Mesendoderm (in vitro differentiated cells): Measurements from ENCODE around the gene GPR39.

Source experiments
- DNase-seq: peaks from one replicate; pipeline ENCODE4 v3.0.0; 2013
- H2AK5ac ChIP-seq: 2 replicates; pipeline ENCODE4 v1.6.1; 2013; ENCODE audit warnings: low read length, inconsistent platforms
- H2BK120ac ChIP-seq: 2 replicates; pipeline ENCODE4 v1.6.1; 2013; ENCODE audit warnings: low read depth, mild to moderate bottlenecking, low read length, moderate library complexity, mixed read lengths
- H2BK15ac ChIP-seq: replicated peaks from 2 replicates; pipeline ENCODE4 v1.6.1; 2013; ENCODE audit warnings: low read depth, mild to moderate bottlenecking, moderate library complexity
- H2BK5ac ChIP-seq: 2 replicates; pipeline ENCODE4 v1.6.1; 2013; ENCODE audit warnings: low read length, inconsistent platforms
- H3K18ac ChIP-seq: 2 replicates; pipeline ENCODE4 v1.6.1; 2013; ENCODE audit warnings: mild to moderate bottlenecking, low read length, mixed read lengths
- H3K23ac ChIP-seq: one replicate; pipeline ENCODE4 v1.6.1; 2013; ENCODE audit warnings: low read length
- H3K27ac ChIP-seq: 2 replicates; pipeline ENCODE4 v1.5.1; 2013; ENCODE audit warnings: low read depth, mild to moderate bottlenecking, inconsistent platforms, low read length, moderate library complexity
- H3K27me3 ChIP-seq: 2 replicates; pipeline ENCODE4 v1.6.1; 2013; ENCODE audit warnings: low read length, control low read depth, mild to moderate bottlenecking, inconsistent platforms; ENCODE audit not compliant: insufficient read depth, poor library complexity
- H3K36me3 ChIP-seq: 2 replicates; pipeline ENCODE4 v1.6.1; 2013; ENCODE audit warnings: low read length, inconsistent platforms; ENCODE audit not compliant: control insufficient read depth, insufficient read depth
- H3K4ac ChIP-seq: one replicate; pipeline ENCODE4 v1.6.1; 2013; ENCODE audit warnings: low read depth, mild to moderate bottlenecking, low read length, moderate library complexity
- H3K4me1 ChIP-seq: 2 replicates; pipeline ENCODE4 v1.6.1; 2013; ENCODE audit warnings: low read depth, low read length, inconsistent platforms; ENCODE audit not compliant: control insufficient read depth
- H3K4me2 ChIP-seq: 2 replicates; pipeline ENCODE4 v1.6.1; 2013; ENCODE audit warnings: low read length
- H3K4me3 ChIP-seq: 2 replicates; pipeline ENCODE4 v1.5.1; 2013; ENCODE audit warnings: mild to moderate bottlenecking, low read length
- H3K56ac ChIP-seq: one replicate; pipeline ENCODE4 v1.6.1; 2013; ENCODE audit warnings: low read length
- H3K79me1 ChIP-seq: 2 replicates; pipeline ENCODE4 v1.6.1; 2013; ENCODE audit warnings: low read length, inconsistent platforms
- H3K79me2 ChIP-seq: 2 replicates; pipeline ENCODE4 v1.6.1; 2013; ENCODE audit warnings: mild to moderate bottlenecking, low read length; ENCODE audit not compliant: control insufficient read depth, insufficient read depth
- H3K9ac ChIP-seq: 2 replicates; pipeline ENCODE4 v1.6.1; 2013; ENCODE audit warnings: low read length, inconsistent platforms
- H4K5ac ChIP-seq: one replicate; pipeline ENCODE4 v1.6.1; 2013; ENCODE audit warnings: low read length
- H4K8ac ChIP-seq: one replicate; pipeline ENCODE4 v1.6.1; 2013; ENCODE audit warnings: low read depth, mild to moderate bottlenecking, control low read depth, low read length, moderate library complexity
- WGBS: extraction: QIAGEN DNeasy Blood & Tissue Kit; methylation state at CpG from one replicate; pipeline ENCODE4 v1.1.7; 2013; ENCODE audit warnings: low lambda C conversion rate, missing lambda C conversion rate; ENCODE audit not compliant: insufficient coverage; ENCODE audit errors: extremely low coverage; 5-methylcytosine and 5-hydroxymethylcytosine counted together

GPR39 gene

GRCh38 chr2:132668189-132668823 is 251.7 kb downstream of the GPR39 start:
- H2BK15ac ChIP-seq, result no peak overlapping the region
- H3K56ac ChIP-seq, result peak overlapping the region; percentile 74
- peak; percentile 70 for DNase-seq
- H2BK5ac ChIP-seq, result no peak overlapping the region
- H3K4me2 ChIP-seq, result peak overlapping the region; percentile 90
- H3K18ac ChIP-seq, result peak overlapping the region; percentile 19
- no peak overlapping the region for H3K4me3 ChIP-seq
- no peak overlapping the region for H3K23ac ChIP-seq
- H3K79me2 ChIP-seq, result no peaks in the 10 kb centered on the region
- H3K4me1 ChIP-seq, result peaks cover 11% of the 10 kb centered on the region
- no peak overlapping the region for H4K8ac ChIP-seq
- no peak overlapping the region for H2AK5ac ChIP-seq
- no peak overlapping the region for H2BK120ac ChIP-seq
- H4K5ac ChIP-seq, result no peak overlapping the region
- no peaks in the 10 kb centered on the region for H3K79me1 ChIP-seq
- no peaks in the 10 kb centered on the region for H3K27me3 ChIP-seq
- H3K36me3 ChIP-seq, result no peaks in the 10 kb centered on the region
- no peak overlapping the region for H3K4ac ChIP-seq
- H3K9ac ChIP-seq, result peak overlapping the region; percentile 29
- no peak overlapping the region for H3K27ac ChIP-seq
- WGBS, result no CpG with 5 or more reads among the region's 25 CpGs

- Histone ChIP-seq H3K56ac (peak overlapping the region; percentile 84), H3K18ac (peak overlapping the region; percentile 19), H3K4ac (no peak overlapping the region), H2BK15ac (no peak overlapping the region), H4K8ac (no peak overlapping the region), H4K5ac (no peak overlapping the region), H3K36me3 (no peaks in the 10 kb centered on the region), H3K4me3 (peak overlapping the region; percentile 40), H3K79me2 (no peaks in the 10 kb centered on the region), H2AK5ac (no peak overlapping the region), H3K27me3 (no peaks in the 10 kb centered on the region), H3K79me1 (no peaks in the 10 kb centered on the region), H2BK120ac (no peak overlapping the region), H3K27ac (no peak overlapping the region), H3K9ac (peak overlapping the region; percentile 65), H3K23ac (peak overlapping the region; percentile 92), H2BK5ac (no peak overlapping the region), H3K4me1 (peaks cover 11% of the 10 kb centered on the region), H3K4me2 (peak overlapping the region; percentile 90)
- WGBS, result no CpG with 5 or more reads among the region's 80 CpGs
- peak; percentile 57 for DNase-seq
Measured at GRCh38 chr2:132668987-132669907, 252.6 kb downstream of the GPR39 start.

GRCh38 chr2:132669908-132670495 is 253.4 kb downstream of the GPR39 start, which contains the start of gene LYPD1:
Gene LYPD1, minus strand, starts transcription at chr2:132670205. Its CDS starts 273 bp downstream, at chr2:132669932.
- Histone ChIP-seq H3K4me3 (peak within 1 kb of the TSS; percentile 40), H4K8ac (no peak within 1 kb of the TSS), H2BK5ac (no peak within 1 kb of the TSS), H3K27me3 (no peaks in the 10 kb centered on the region), H3K4ac (no peak within 1 kb of the TSS), H3K4me1 (peaks cover 11% of the 10 kb centered on the region), H3K18ac (peak within 1 kb of the TSS; percentile 19), H4K5ac (no peak within 1 kb of the TSS), H3K27ac (peak within 1 kb of the TSS; percentile 33), H3K56ac (peak within 1 kb of the TSS; percentile 84), H3K79me2 (no peaks in the 10 kb centered on the region), H3K23ac (peak within 1 kb of the TSS; percentile 92), H2AK5ac (no peak within 1 kb of the TSS), H3K36me3 (no peaks in the 10 kb centered on the region), H3K4me2 (peak within 1 kb of the TSS; percentile 90), H2BK120ac (no peak within 1 kb of the TSS), H3K9ac (peak within 1 kb of the TSS; percentile 65), H2BK15ac (no peak within 1 kb of the TSS), H3K79me1 (no peaks in the 10 kb centered on the region)
- DNase-seq, result peak; percentile 76
- no CpG with 5 or more reads among the region's 59 CpGs for WGBS

- no CpG with 5 or more reads among the region's 44 CpGs for WGBS
- Histone ChIP-seq H3K27ac (peak overlapping the region; percentile 33), H4K5ac (no peak overlapping the region), H3K79me1 (no peaks in the 10 kb centered on the region), H3K4me3 (peak overlapping the region; percentile 8), H3K36me3 (no peaks in the 10 kb centered on the region), H3K23ac (peak overlapping the region; percentile 66), H3K18ac (peak overlapping the region; percentile 8), H4K8ac (no peak overlapping the region), H2BK15ac (no peak overlapping the region), H2BK5ac (no peak overlapping the region), H3K4ac (no peak overlapping the region), H3K56ac (peak overlapping the region; percentile 59), H2AK5ac (no peak overlapping the region), H3K9ac (peak overlapping the region; percentile 20), H3K4me2 (peak overlapping the region; percentile 82), H3K79me2 (no peaks in the 10 kb centered on the region), H3K27me3 (no peaks in the 10 kb centered on the region), H3K4me1 (peaks cover 11% of the 10 kb centered on the region), H2BK120ac (no peak overlapping the region)
- DNase-seq, result no peak
Measured at GRCh38 chr2:132670496-132671150, 254.0 kb downstream of the GPR39 start.

- no peaks in the 10 kb centered on the region for H3K36me3 ChIP-seq
- H3K79me2 ChIP-seq, result no peaks in the 10 kb centered on the region
- no peak overlapping the region for H2AK5ac ChIP-seq
- H3K4me3 ChIP-seq, result peak overlapping the region; percentile 8
- H3K9ac ChIP-seq, result peak overlapping the region; percentile 20
- H4K5ac ChIP-seq, result no peak overlapping the region
- H3K4me2 ChIP-seq, result peak overlapping the region; percentile 82
- H3K79me1 ChIP-seq, result no peaks in the 10 kb centered on the region
- no peak overlapping the region for H2BK120ac ChIP-seq
- no peak overlapping the region for H3K4ac ChIP-seq
- H3K27me3 ChIP-seq, result no peaks in the 10 kb centered on the region
- peak; percentile 95 for DNase-seq
- no CpG with 5 or more reads among the region's 23 CpGs for WGBS
- H3K18ac ChIP-seq, result no peak overlapping the region
- H3K56ac ChIP-seq, result peak overlapping the region; percentile 59
- H3K4me1 ChIP-seq, result peaks cover 11% of the 10 kb centered on the region
- H4K8ac ChIP-seq, result no peak overlapping the region
- H2BK15ac ChIP-seq, result no peak overlapping the region
- H3K27ac ChIP-seq, result peak overlapping the region; percentile 33
- no peak overlapping the region for H3K23ac ChIP-seq
- no peak overlapping the region for H2BK5ac ChIP-seq
Measured at GRCh38 chr2:132671151-132671835, 254.7 kb downstream of the GPR39 start.
